T-cell (primary cell): ENCODE results near the gene EIF1AX. TPM values are rescaled to one million over a fixed set of nuclear protein-coding genes. Genes with fewer than 3 reads are reported as not detected.
"Not testable (repeated sequence)": the region's sequence is repeated elsewhere in the genome, so short reads cannot be mapped to it uniquely, and the experiment has no call there.

Experiments
- ATAC-seq, 4 experiments: fragments of 200-7000 bp in 3 of 4; fragments of 150-1000 bp in 1 of 4; cut with Tn5 transposase; replicated peaks in 1 of 4; 1 replicate in 3 of 4; 2 replicates in 1 of 4; pipeline ENCODE4 v1.10.0; 2021; ENCODE audit warnings: moderate library complexity in 3 of 4, mild to moderate bottlenecking in 2 of 4, moderate number of reproducible peaks in 1 of 4
- CTCF ChIA-PET, 2 donors: fragments of 300-600 bp; sonication (Branson Sonifier 250); formaldehyde crosslinking; loops; one replicate each; lab custom pipeline; 2022; ENCODE audit warnings: antibody characterized with exemption in 2 of 2; lab: Charles Lee
- POLR2A ChIA-PET, 2 donors: fragments of 300-600 bp; sonication (Branson Sonifier 250); formaldehyde crosslinking; loops; one replicate each; lab custom pipeline; 2022; ENCODE audit warnings: antibody characterized with exemption in 2 of 2; lab: Charles Lee
- DNase-seq, 35 experiments: peaks; one replicate each; pipeline versions ENCODE4 v3.0.0 to v3.0.0-alpha.2; 2013 to 2023
- H3K27ac ChIP-seq: one replicate; pipeline ENCODE4 v1.5.1; 2013; ENCODE audit warnings: low read length
- H3K27me3 ChIP-seq, 2 experiments: replicated peaks in 1 of 2; 1 replicate in 1 of 2; 2 replicates in 1 of 2; pipeline versions ENCODE4 v1.6.1 to v1.7.0; 2013; ENCODE audit warnings: low read length in 1 of 2, mixed read lengths in 1 of 2; ENCODE audit not compliant: control insufficient read depth in 2 of 2, insufficient read depth in 2 of 2; ENCODE audit errors: extremely low read depth in 1 of 2
- H3K36me3 ChIP-seq, 2 donors: 1 replicate in 1 of 2; 2 replicates in 1 of 2; pipeline versions ENCODE4 v1.6.1 to v1.7.0; 2013; ENCODE audit warnings: low read length in 1 of 2; ENCODE audit not compliant: control insufficient read depth in 2 of 2, insufficient read depth in 1 of 2; ENCODE audit errors: extremely low read depth in 1 of 2
- H3K4me1 ChIP-seq, 2 experiments: 1 replicate in 1 of 2; 2 replicates in 1 of 2; pipeline versions ENCODE4 v1.6.1 to v1.7.0; 2013; ENCODE audit warnings: low read length in 2 of 2, mixed read lengths in 1 of 2; ENCODE audit not compliant: insufficient read depth in 2 of 2, control insufficient read depth in 1 of 2; ENCODE audit errors: extremely low read depth in 1 of 2
- H3K4me3 ChIP-seq, 2 donors: 1 replicate in 1 of 2; 2 replicates in 1 of 2; pipeline versions ENCODE4 v1.5.1 to v1.7.0; 2013; ENCODE audit warnings: mild to moderate bottlenecking in 2 of 2, low read length in 1 of 2, moderate library complexity in 1 of 2; ENCODE audit not compliant: control insufficient read depth in 1 of 2; ENCODE audit errors: extremely low read depth in 1 of 2
- H3K9me3 ChIP-seq: 2 replicates; pipeline ENCODE4 v1.7.0; 2013
- H3K27ac Mint-ChIP-seq, 2 donors: one replicate each; pipeline ENCODE4 v1.8.0; 2020 to 2021; ENCODE audit warnings: mild to moderate bottlenecking in 2 of 2, mixed read lengths in 2 of 2
- H3K27me3 Mint-ChIP-seq, 2 donors: one replicate each; pipeline ENCODE4 v1.8.0; 2021 to 2022; ENCODE audit warnings: mixed read lengths in 2 of 2
- H3K36me3 Mint-ChIP-seq: one replicate; pipeline ENCODE4 v1.8.0; 2021; ENCODE audit warnings: mixed read lengths
- H3K4me1 Mint-ChIP-seq, 3 donors: one replicate each; pipeline ENCODE4 v1.8.0; 2020 to 2022; ENCODE audit warnings: mixed read lengths in 3 of 3, mild to moderate bottlenecking in 1 of 3
- H3K4me3 Mint-ChIP-seq, 3 donors: one replicate each; pipeline ENCODE4 v1.8.0; 2020 to 2022; ENCODE audit warnings: mild to moderate bottlenecking in 3 of 3, mixed read lengths in 3 of 3, moderate library complexity in 3 of 3
- H3K9me3 Mint-ChIP-seq, 3 donors: one replicate each; pipeline ENCODE4 v1.8.0; 2020 to 2022; ENCODE audit warnings: mixed read lengths in 3 of 3
- WGBS: methylation state at CpG from one replicate; pipeline ENCODE4 v1.1.5; 2013; ENCODE audit warnings: missing lambda C conversion rate; ENCODE audit not compliant: insufficient coverage; 5-methylcytosine and 5-hydroxymethylcytosine counted together
- total RNA-seq, 35 experiments: library from RNA in 6 of 35; stranded (reverse) in 6 of 35; fragments of 120-200 nt in 1 of 35; gene quantifications; one replicate each; pipeline versions ENCODE4 v1.2.1 to v1.2.4 and lab custom pipeline; 2013 to 2026

The EIF1AX gene
- total RNA-seq, 5 donors from 2014 or later (not counting 1 experiment from before 2014, with no cell fraction given): 39.6 to 81.8 (median 52.6) TPM

DNA sequence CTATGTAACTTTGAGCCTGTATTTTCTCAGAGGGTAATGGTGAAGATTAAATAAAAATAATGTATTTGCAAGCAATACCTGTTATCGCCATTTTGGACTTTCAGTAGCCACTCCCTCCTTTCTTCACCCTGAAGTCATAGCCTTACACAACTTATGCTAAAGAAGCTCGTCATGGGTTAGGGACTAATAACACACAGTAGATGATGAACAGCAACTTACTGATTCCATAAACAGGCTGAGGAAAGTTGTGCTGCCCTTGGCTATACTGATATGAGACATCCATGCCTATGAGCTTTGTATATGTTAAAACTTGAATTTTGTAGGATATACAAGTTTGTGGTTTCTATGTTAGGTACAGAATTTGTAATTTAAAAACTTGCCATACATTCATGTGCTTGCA lies 31.7 kb upstream of the EIF1AX start:
- peaks cover 0 to 64% of the 10 kb centered on the region in 2 donors for H3K36me3 ChIP-seq

DNA sequence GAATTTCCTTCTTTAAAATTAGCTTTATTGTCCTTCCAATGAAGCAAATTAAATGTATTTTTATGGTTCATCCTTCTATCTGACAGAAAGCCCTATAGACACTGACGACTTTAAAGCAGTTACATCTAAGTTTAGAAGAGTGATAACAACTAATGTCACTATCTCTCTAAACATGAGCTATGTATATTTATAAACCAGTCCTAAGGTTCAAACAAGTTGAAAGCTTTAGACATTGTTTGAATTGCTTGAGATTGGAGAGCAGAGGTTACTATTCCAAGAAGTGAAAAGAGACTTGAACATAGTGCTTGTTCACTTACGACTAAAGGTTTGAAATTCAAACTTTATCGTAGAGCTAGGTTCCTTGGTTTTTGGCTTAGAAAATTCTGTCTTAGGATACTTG lies 30.2 kb upstream of the EIF1AX start:
- Histone ChIP-seq H3K4me3 (no peak overlapping the region), H3K27ac (no peak overlapping the region), H3K27me3 (no peaks in the 10 kb centered on the region), H3K9me3 (no peaks in the 10 kb centered on the region), H3K4me1 (no peaks in the 10 kb centered on the region), H3K36me3 (peaks cover 0 to 71% of the 10 kb centered on the region in 2 donors)
- WGBS: no CpG with 5 or more reads among the region's 3 CpGs
- DNase-seq (no peak), ATAC-seq (no peak)
- POLR2A ChIA-PET: no interaction called here
- H3K4me1 Mint-ChIP-seq: no peaks in the 10 kb centered on the region
- H3K4me3 Mint-ChIP-seq: no peak overlapping the region
- H3K27me3 Mint-ChIP-seq: no peaks in the 10 kb centered on the region
- no peaks in the 10 kb centered on the region for H3K9me3 Mint-ChIP-seq
- CTCF ChIA-PET: interaction anchor here in 1 of 2 donors (0.6 kb wide), 1 partner anchor 433 kb away, joined by 5 read pairs; no protein-coding TSS in a partner anchor
- H3K36me3 Mint-ChIP-seq: peaks cover 14% of the 10 kb centered on the region
- no peak overlapping the region for H3K27ac Mint-ChIP-seq

More for the DNA sequence above, 31.7 kb upstream of the EIF1AX start:
- no peaks in the 10 kb centered on the region for H3K4me1 Mint-ChIP-seq
- no peaks in the 10 kb centered on the region for H3K9me3 Mint-ChIP-seq
- DNase-seq: no peak
- H3K27ac ChIP-seq: no peak overlapping the region
- H3K9me3 ChIP-seq: no peaks in the 10 kb centered on the region
- no peaks in the 10 kb centered on the region for H3K4me1 ChIP-seq
- no peaks in the 10 kb centered on the region for H3K27me3 ChIP-seq
- no peak overlapping the region for H3K4me3 Mint-ChIP-seq
- no peak overlapping the region for H3K4me3 ChIP-seq
- ChIA-PET POLR2A (interaction anchor here in 1 of 2 donors (0.7 kb wide), 1 partner anchor 35 kb away, joined by 3 read pairs; no protein-coding TSS in a partner anchor), CTCF (no interaction called here)
- no peak overlapping the region for H3K27ac Mint-ChIP-seq
- H3K27me3 Mint-ChIP-seq: peaks cover 0 to 5% of the 10 kb centered on the region in 2 donors
- ATAC-seq: no peak
- peaks cover 13% of the 10 kb centered on the region for H3K36me3 Mint-ChIP-seq
- no CpG with 5 or more reads among the region's 2 CpGs for WGBS

DNA sequence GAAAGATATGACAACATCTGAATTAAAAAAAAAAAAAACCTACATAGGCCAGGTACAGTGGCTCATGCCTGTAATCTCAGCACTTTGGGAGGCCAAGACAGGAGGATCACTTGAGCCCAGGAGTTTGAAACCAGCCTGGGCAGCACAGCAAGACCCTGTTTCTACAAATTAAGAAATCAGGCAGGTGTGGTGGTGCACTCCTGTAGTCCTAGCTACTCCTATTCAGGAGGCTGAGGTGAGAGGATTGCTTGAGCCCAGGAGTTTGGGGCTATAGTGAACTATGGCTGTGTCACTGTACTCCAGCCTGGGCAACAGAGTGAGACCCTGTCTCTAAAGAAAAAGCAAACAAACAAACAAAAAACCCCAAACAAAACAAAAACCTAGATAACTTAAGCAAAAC lies 20.9 kb upstream of the EIF1AX start:
- H3K9me3 Mint-ChIP-seq, H3K9me3 ChIP-seq, H3K27me3 Mint-ChIP-seq, H3K27ac ChIP-seq, POLR2A ChIA-PET, H3K4me3 Mint-ChIP-seq, H3K27ac Mint-ChIP-seq, H3K4me1 Mint-ChIP-seq, H3K4me3 ChIP-seq, ATAC-seq, DNase-seq, H3K27me3 ChIP-seq, H3K4me1 ChIP-seq, CTCF ChIA-PET: not testable (repeated sequence)
- H3K36me3 ChIP-seq: peaks cover 3 to 55% of the 10 kb centered on the region in 2 donors
- H3K36me3 Mint-ChIP-seq: peaks cover 28% of the 10 kb centered on the region

DNA sequence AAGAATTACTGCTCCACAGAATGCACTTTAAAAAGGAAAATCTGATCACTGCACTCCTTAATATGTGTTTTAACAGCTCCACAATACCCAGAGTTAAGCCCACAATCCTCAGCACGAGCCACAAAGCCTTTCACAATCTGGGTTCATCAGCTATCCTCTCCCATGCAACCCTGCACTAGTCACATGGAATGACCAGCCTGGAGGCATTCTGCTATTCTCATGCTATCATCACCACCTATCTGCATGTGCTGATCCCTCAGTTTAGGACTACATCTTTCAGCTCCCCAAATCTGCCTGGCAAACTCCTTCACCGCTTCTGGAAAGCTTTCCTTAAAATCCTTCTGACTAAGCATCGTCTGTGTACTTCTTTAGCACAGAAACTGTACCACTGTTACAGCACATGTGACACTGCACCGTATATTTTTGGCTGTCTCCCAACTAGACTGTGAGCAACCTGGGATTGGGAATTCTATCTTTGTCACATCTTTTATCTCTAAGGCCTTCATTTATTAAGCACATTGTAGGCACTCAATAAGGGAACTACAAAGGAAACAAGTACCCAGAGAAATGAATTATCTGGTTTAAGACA lies 18.3 kb upstream of the EIF1AX start:
- peaks cover 33% of the 10 kb centered on the region for H3K36me3 Mint-ChIP-seq

DNA sequence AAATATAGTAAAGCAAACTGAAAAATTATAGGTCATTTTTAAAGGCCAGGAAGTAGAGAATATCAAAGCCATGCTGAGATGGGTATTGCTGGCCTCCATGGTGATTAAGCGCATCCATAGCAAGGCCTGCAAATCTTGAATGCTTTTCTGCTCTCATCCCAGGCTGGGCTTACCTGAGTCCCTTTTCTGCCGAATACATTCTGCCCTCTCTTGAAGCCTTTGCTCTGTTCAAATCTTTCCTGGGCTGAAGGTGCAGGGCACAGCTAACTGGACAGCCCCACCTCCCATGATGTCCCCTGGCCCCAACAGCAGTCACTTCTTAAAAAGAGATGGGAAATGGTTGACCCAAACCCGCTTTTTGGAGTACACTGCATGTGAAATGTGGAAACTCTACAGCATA lies 10.1 kb upstream of the EIF1AX start:
- Histone ChIP-seq H3K27me3 (no peaks in the 10 kb centered on the region), H3K36me3 (peaks cover 0 to 35% of the 10 kb centered on the region in 2 donors), H3K27ac (no peak overlapping the region), H3K9me3 (no peaks in the 10 kb centered on the region), H3K4me3 (no peak overlapping the region), H3K4me1 (no peaks in the 10 kb centered on the region)
- peaks cover 0 to 5% of the 10 kb centered on the region in 2 donors for H3K27me3 Mint-ChIP-seq
- no peak overlapping the region for H3K4me3 Mint-ChIP-seq
- peaks cover 0 to 1% (median 0%) of the 10 kb centered on the region in 3 donors for H3K4me1 Mint-ChIP-seq
- POLR2A ChIA-PET: no interaction called here
- CTCF ChIA-PET: no interaction called here
- DNase-seq (no peak), ATAC-seq (no peak)
- H3K27ac Mint-ChIP-seq: no peak overlapping the region
- no CpG with 5 or more reads among the region's 3 CpGs for WGBS
- peaks cover 32% of the 10 kb centered on the region for H3K36me3 Mint-ChIP-seq
- no peaks in the 10 kb centered on the region for H3K9me3 Mint-ChIP-seq

More for the DNA sequence above, 18.3 kb upstream of the EIF1AX start:
- no peak for ATAC-seq
- ChIA-PET POLR2A (no interaction called here), CTCF (no interaction called here)
- peaks cover 0 to 2% (median 0%) of the 10 kb centered on the region in 3 donors for H3K4me1 Mint-ChIP-seq
- Histone ChIP-seq H3K27ac (no peak overlapping the region), H3K9me3 (no peaks in the 10 kb centered on the region), H3K36me3 (peaks cover 3 to 58% of the 10 kb centered on the region in 2 donors), H3K4me3 (no peak overlapping the region), H3K4me1 (no peaks in the 10 kb centered on the region), H3K27me3 (no peaks in the 10 kb centered on the region)
- H3K4me3 Mint-ChIP-seq: no peak overlapping the region
- H3K9me3 Mint-ChIP-seq: no peaks in the 10 kb centered on the region
- 100% methylated on average over 1 of the region's 4 CpGs for WGBS
- H3K27me3 Mint-ChIP-seq: peaks cover 0 to 8% of the 10 kb centered on the region in 2 donors
- no peak for DNase-seq
- no peak overlapping the region for H3K27ac Mint-ChIP-seq

DNA sequence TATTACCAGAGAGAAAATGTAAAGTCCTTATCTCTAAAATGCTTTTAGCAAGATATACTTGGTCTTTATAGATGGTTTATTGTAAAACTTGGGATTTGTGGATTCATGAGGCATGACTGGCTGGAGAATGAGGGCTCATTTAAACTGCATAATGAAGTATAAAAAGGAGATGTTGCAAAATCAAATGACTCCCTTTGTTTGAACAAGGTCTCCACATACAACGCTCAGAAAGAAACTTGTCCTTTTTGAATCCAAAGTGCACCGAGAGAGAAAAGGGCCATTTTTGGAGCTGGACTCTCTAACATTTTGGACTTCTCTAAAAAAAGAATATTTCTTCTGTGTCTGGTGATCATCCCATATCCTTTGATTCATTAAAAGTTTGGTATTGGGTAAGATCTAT lies 7.7 kb upstream of the EIF1AX start:
- CTCF ChIA-PET: no interaction called here
- Mint-ChIP-seq H3K4me3 (no peak overlapping the region), H3K36me3 (peaks cover 22% of the 10 kb centered on the region), H3K9me3 (no peaks in the 10 kb centered on the region), H3K27ac (no peak overlapping the region), H3K27me3 (peaks cover 0 to under 1% of the 10 kb centered on the region in 2 donors), H3K4me1 (peaks cover 0 to 1% (median 0%) of the 10 kb centered on the region in 3 donors)
- Histone ChIP-seq H3K27me3 (no peaks in the 10 kb centered on the region), H3K27ac (no peak overlapping the region), H3K36me3 (peaks cover 0 to 14% of the 10 kb centered on the region in 2 donors), H3K9me3 (no peaks in the 10 kb centered on the region), H3K4me1 (no peaks in the 10 kb centered on the region), H3K4me3 (no peak overlapping the region)
- POLR2A ChIA-PET: no interaction called here
- DNase-seq (no peak), ATAC-seq (no peak)
- WGBS: 100% methylated on average over 1 of the region's 2 CpGs
